Heart left ventricle (tissue), 16 donors: ENCODE results near the gene UBXN7. TPM values are rescaled to one million over a fixed set of nuclear protein-coding genes. Genes with fewer than 3 reads are reported as not detected.
"Not testable (repeated sequence)": the region's sequence is repeated elsewhere in the genome, so short reads cannot be mapped to it uniquely, and the experiment has no call there.

Experiments used
- ATAC-seq, 4 donors: fragments of 200-7000 bp; cut with Tn5 transposase; one replicate each; pipeline ENCODE4 v1.9.1; 2020 to 2022; ENCODE audit warnings: moderate library complexity in 4 of 4, mild to moderate bottlenecking in 3 of 4, moderate number of reproducible peaks in 1 of 4
- DNase-seq, 5 donors: peaks; one replicate each; pipeline ENCODE4 v3.0.0-alpha.2; 2020
- H3K27ac ChIP-seq, 12 donors: fragments of 200-600 bp; sonication (generic) in 4 of 12; one replicate each; pipeline versions ENCODE4 v1.5.0 to v1.8.0; 2016 to 2022; ENCODE audit warnings: mild to moderate bottlenecking in 2 of 12
- H3K27me3 ChIP-seq, 9 donors: fragments of 200-600 bp; sonication (generic) in 2 of 9; one replicate each; pipeline versions ENCODE4 v1.5.1 to v1.8.0; 2016 to 2022; ENCODE audit warnings: mild to moderate bottlenecking in 3 of 9
- H3K36me3 ChIP-seq, 9 donors: fragments of 200-600 bp; sonication (generic) in 2 of 9; one replicate each; pipeline versions ENCODE4 v1.5.0 to v1.8.0; 2018 to 2022; ENCODE audit warnings: mild to moderate bottlenecking in 2 of 9
- H3K4me1 ChIP-seq, 12 donors: fragments of 200-600 bp; sonication (generic) in 4 of 12; one replicate each; pipeline versions ENCODE4 v1.5.0 to v1.8.0; 2016 to 2022; ENCODE audit warnings: mild to moderate bottlenecking in 3 of 12
- H3K4me3 ChIP-seq, 12 donors: fragments of 200-600 bp; sonication (generic) in 4 of 12; one replicate each; pipeline versions ENCODE4 v1.5.0 to v1.8.0; 2017 to 2022; ENCODE audit warnings: mild to moderate bottlenecking in 9 of 12, moderate library complexity in 4 of 12
- H3K9me3 ChIP-seq, 12 donors: fragments of 200-600 bp; sonication (generic) in 4 of 12; one replicate each; pipeline versions ENCODE4 v1.5.0 to v1.8.0; 2016 to 2022; ENCODE audit warnings: mild to moderate bottlenecking in 1 of 12
- POLR2A ChIP-seq, 2 donors: fragments of 450-650 bp; IDR thresholded peaks; one replicate each; pipeline ENCODE4 v1.6.1; 2017; ENCODE audit warnings: antibody characterized with exemption in 2 of 2, mild to moderate bottlenecking in 2 of 2, moderate library complexity in 2 of 2
- WGBS, 4 donors: extraction: QIAGEN DNeasy Blood & Tissue Kit in 2 of 4; methylation state at CpG; one replicate each; pipeline versions ENCODE4 v1.1.5 to v1.1.7; 2013 to 2018; 5-methylcytosine and 5-hydroxymethylcytosine counted together
- intact Hi-C, 10 donors: fragments of 100-400 bp; cut with DNase I; formaldehyde crosslinking; loops; one replicate each; pipeline versions ENCODE4 v1.11.1 to v1.14.2; 2022
- polyA plus RNA-seq, 2 donors: library from polyadenylated mRNA; stranded (reverse); fragments of 200-250 nt; gene quantifications; one replicate each; pipeline ENCODE4 v1.2.3, GENCODE V29; 2013
- total RNA-seq, 9 donors: library from RNA; depleted of rRNA in 2 of 9; stranded (reverse); fragments of >200 nt in 2 of 9; fragmentation: NEBNext Ultra II Directional in 3 of 9; extraction: Animal tissue kit (Norgen Biotek cat#: 25700) in 3 of 9; gene quantifications; one replicate each; pipeline versions ENCODE4 v1.1.0 to v1.2.4, GENCODE V29; 2016 to 2023
- TF ChIP-seq, protein P1 (sequence below), 12 donors: fragments of 200-600 bp; sonication (generic) in 4 of 12; IDR thresholded peaks; one replicate each; pipeline versions ENCODE4 v1.5.0 to v1.8.0; 2018 to 2022; ENCODE audit warnings: antibody characterized with exemption in 12 of 12, mild to moderate bottlenecking in 5 of 12
- donor health status: ischemic (EF 13 %, LVEDD 7.1; RV severe dilation, severe dysfunction).
- donor health status: healthy with polysubstance abuse.
- donor health status: DM: no; HTN: yes; CAD: no.
- donor health status: DM: no; HTN: no; CAD: no.
- donor health status: ischemic (EF 25% LVEDD 6.9; RV normal size, moderate dysfunction).
- donor health status: ischemic (EF 25% LVEDD 5.7; RV mildly dilated, moderate dysfunction).
- donor health status: healthy.
- donor health status: DM: yes; HTN: yes; CAD: no.
- donor health status: ischemic (EF 35%, LVEDD 5.7; RV mildly dilated, moderate dysfunction).
- donor health status: nonischemic (EF 11% LVEDD 7.7; RV severe dilation, severe dysfunction).
- donor health status: DM: yes; HTN: yes; CAD: no.
- donor health status: PGD.
- donor health status: ischemic (EF 29% LVEDD 5.4; RV normal size, mild dysfunction).
- donor health status: nonischemic (EF 23%, LVEDD 6.1; RV moderate dilation, normal function).

UBXN7 gene
- total and polyA plus RNA-seq, 11 donors, result 6.9 to 50.2 (median 25.8) TPM

DNA sequence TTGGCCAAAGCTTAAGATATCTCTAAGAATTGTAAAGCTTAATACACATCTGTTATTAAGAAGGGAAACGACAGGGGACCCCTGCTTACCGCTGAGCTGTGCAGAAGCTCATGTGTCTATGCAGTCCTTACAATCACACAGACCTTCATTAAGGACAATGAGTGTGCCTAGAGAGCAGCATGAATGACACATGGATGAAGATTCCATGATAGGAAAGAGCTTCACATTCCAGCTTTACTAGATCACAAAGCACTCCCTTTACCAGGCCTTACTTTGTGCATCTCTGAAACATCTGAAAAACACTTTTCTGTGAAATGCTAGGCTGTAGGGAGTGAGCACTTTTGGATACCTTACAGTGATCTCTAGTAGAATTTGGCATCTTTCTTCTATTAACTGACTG is 39.3 kb upstream of the UBXN7 start:
- WGBS, 4 donors, result 80 to 87% (median 83%) methylated on average over 2 of the region's 2 CpGs
- TF ChIP-seq, protein P1, sequence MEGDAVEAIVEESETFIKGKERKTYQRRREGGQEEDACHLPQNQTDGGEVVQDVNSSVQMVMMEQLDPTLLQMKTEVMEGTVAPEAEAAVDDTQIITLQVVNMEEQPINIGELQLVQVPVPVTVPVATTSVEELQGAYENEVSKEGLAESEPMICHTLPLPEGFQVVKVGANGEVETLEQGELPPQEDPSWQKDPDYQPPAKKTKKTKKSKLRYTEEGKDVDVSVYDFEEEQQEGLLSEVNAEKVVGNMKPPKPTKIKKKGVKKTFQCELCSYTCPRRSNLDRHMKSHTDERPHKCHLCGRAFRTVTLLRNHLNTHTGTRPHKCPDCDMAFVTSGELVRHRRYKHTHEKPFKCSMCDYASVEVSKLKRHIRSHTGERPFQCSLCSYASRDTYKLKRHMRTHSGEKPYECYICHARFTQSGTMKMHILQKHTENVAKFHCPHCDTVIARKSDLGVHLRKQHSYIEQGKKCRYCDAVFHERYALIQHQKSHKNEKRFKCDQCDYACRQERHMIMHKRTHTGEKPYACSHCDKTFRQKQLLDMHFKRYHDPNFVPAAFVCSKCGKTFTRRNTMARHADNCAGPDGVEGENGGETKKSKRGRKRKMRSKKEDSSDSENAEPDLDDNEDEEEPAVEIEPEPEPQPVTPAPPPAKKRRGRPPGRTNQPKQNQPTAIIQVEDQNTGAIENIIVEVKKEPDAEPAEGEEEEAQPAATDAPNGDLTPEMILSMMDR (IDR thresholded peaks at IDR 0.05), result no peak
- no peak for TF ChIP-seq POLR2A (IDR thresholded peaks at IDR 0.05)
- Histone ChIP-seq H3K27me3 (no peaks in the 10 kb centered on the region), H3K4me1 (peaks cover 0 to 4% (median 0%) of the 10 kb centered on the region in 12 donors), H3K36me3 (peaks cover 2 to 87% (median 58%) of the 10 kb centered on the region in 9 donors), H3K9me3 (no peaks in the 10 kb centered on the region), H3K27ac (no peak overlapping the region), H3K4me3 (no peak overlapping the region)
- no peak for ATAC-seq
- DNase-seq, result no peak
- intact Hi-C loops, result no loop called here

DNA sequence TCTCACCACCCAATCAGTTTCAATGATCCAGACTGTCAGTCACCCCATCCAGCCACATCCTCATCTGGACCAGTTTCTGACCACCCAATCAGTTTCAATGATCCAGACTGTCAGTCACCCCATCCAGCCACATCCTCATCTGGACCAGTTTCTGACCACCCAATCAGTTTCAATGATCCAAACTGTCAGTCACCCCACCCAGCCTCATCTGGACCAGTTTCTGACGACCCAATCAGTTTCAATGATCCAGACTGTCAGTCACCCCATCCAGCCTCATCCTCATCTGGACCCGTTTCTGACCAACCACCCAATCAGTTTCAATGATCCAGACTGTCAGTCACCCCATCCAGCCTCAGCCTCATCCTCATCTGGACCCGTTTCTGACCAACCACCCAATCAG is 38.0 kb upstream of the UBXN7 start:
- DNase-seq, intact Hi-C loops, H3K27ac ChIP-seq, ATAC-seq, H3K4me3 ChIP-seq, H3K4me1 ChIP-seq, H3K27me3 ChIP-seq, H3K9me3 ChIP-seq: not testable (repeated sequence)
- 89 to 92% (median 91%) methylated on average over 3 of the region's 3 CpGs for WGBS, 4 donors
- H3K36me3 ChIP-seq, result peaks cover 2 to 75% (median 49%) of the 10 kb centered on the region in 9 donors

DNA sequence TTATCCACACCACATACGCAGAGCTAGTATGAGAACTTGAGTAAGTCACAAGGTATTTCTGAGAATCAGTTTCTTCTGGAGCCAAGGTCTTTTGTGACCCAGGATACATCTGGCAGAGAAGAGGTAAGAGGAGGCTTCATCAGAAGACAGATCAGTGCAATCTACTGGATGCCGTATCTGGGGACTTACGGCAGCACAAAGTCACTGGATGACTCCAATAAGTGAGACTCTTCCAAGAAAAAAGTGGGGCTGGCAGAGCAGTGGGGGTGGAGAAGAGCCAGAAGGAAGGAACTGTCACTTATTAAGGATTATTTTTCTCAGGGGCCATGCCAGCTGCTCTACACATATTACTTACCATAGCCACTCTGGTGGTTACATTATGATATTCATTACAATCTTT is 31.6 kb upstream of the UBXN7 start:
- H3K27ac ChIP-seq, result no peak overlapping the region
- ATAC-seq, result no peak
- H3K27me3 ChIP-seq, result no peaks in the 10 kb centered on the region
- H3K36me3 ChIP-seq, result peaks cover 0 to 22% (median 3%) of the 10 kb centered on the region in 9 donors
- TF ChIP-seq POLR2A (IDR thresholded peaks at IDR 0.05), result no peak
- TF ChIP-seq, protein P1 (IDR thresholded peaks at IDR 0.05), result no peak
- WGBS, 4 donors, result 94 to 98% (median 97%) methylated on average over 3 of the region's 3 CpGs
- H3K4me1 ChIP-seq, result no peaks in the 10 kb centered on the region
- DNase-seq, result no peak
- intact Hi-C loops, result no loop called here
- no peaks in the 10 kb centered on the region for H3K9me3 ChIP-seq
- no peak overlapping the region for H3K4me3 ChIP-seq

DNA sequence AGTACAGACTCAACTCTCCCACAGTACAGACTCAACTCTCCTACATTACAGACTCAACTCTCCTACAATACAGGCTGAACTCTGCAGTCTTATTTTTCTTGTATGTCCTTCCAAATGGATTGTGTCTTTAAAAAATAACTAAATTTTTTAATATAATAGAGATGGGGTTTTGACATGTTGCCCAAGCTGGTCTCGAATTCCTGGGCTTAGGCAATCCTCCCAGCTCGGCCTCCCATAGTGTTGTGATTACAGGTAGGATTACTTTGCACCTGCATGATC is 31.2 kb upstream of the UBXN7 start:
- H3K9me3 ChIP-seq, result no peaks in the 10 kb centered on the region
- no peaks in the 10 kb centered on the region for H3K4me1 ChIP-seq
- 96 to 98% (median 97%) methylated on average over 2 of the region's 2 CpGs for WGBS, 4 donors
- peaks cover 0 to 18% (median 3%) of the 10 kb centered on the region in 9 donors for H3K36me3 ChIP-seq
- no peak for DNase-seq
- TF ChIP-seq POLR2A (IDR thresholded peaks at IDR 0.05), result no peak
- TF ChIP-seq, protein P1 (IDR thresholded peaks at IDR 0.05), result no peak
- no peaks in the 10 kb centered on the region for H3K27me3 ChIP-seq
- ATAC-seq, result no peak
- no peak overlapping the region for H3K4me3 ChIP-seq
- intact Hi-C loops, result no loop called here
- no peak overlapping the region for H3K27ac ChIP-seq

DNA sequence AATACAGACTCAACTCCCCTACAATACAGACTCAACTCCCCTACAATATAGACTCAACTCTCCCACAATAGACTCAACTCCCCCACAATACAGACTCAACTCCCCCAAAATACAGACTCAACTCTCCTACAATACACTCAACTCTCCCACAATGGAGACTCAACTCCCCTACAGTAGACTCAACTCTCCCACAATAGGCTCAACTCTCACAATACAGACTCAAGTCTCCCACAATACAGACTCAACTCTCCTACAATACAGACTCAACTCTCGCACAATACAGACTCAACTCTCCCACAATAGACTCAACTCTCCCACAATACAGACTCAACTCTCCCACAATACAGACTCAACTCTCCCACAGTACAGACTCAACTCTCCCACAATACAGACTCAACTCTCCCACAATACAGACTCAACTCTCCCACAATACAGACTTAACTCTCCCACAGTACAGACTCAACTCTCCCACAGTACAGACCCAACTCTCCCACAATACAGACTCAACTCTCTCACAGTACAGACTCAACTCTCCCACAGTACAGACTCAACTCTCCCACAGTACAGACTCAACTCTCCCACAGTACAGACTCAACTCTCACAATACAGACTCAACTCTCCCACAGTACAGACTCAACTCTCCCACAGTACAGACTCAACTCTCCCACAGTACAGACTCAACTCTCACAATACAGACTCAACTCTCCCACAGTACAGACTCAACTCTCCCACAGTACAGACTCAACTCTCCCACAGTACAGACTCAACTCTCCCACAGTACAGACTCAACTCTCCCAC is 30.7 kb upstream of the UBXN7 start:
- H3K27ac ChIP-seq, DNase-seq, H3K4me1 ChIP-seq, H3K4me3 ChIP-seq, ATAC-seq, H3K27me3 ChIP-seq, H3K9me3 ChIP-seq, intact Hi-C loops: not testable (repeated sequence)
- H3K36me3 ChIP-seq, result peaks cover 0 to 13% (median 3%) of the 10 kb centered on the region in 9 donors
- 96 to 100% (median 99%) methylated on average over 1 of the region's 1 CpG for WGBS, 4 donors
